ENCODE measurements around the gene CCDC68.

The CCDC68 gene

GRCh38 chr18:54967786-54968185, 8.5 kb upstream of the CCDC68 start:
- Histone ChIP-seq H3K9me3 (no peaks in the 10 kb centered on the region), H3K4me3 (ENCODE audit: low read depth in 1 of 2, low read length in 1 of 2) (no peak overlapping the region), H3K27me3 (no peaks in the 10 kb centered on the region), H3K27ac (no peak overlapping the region), H3K36me3 (no peaks in the 10 kb centered on the region), H3K4me1 (ENCODE audit: control insufficient read depth in 1 of 2, insufficient read depth in 1 of 2, low read depth in 1 of 2, low read length in 1 of 2) (no peaks in the 10 kb centered on the region)
- TF ChIP-seq CTCF (IDR thresholded peaks at IDR 0.05): no peak

- Histone ChIP-seq H3K27ac (no peak overlapping the region), H3K27me3 (peaks cover 27% of the 10 kb centered on the region), H3K9me3 (no peaks in the 10 kb centered on the region), H3K36me3 (no peaks in the 10 kb centered on the region), H3K4me3 (ENCODE audit: low read depth in 1 of 2, low read length in 1 of 2) (no peak overlapping the region), H3K4me1 (ENCODE audit: control insufficient read depth in 1 of 2, insufficient read depth in 1 of 2, low read depth in 1 of 2, low read length in 1 of 2) (no peaks in the 10 kb centered on the region)
- TF ChIP-seq CTCF (IDR thresholded peaks at IDR 0.05): no peak
Measured at GRCh38 chr18:54964741-54965140, 5.5 kb upstream of the CCDC68 start.

GRCh38 chr18:54962919-54963645, 3.8 kb upstream of the CCDC68 start:
- no peaks in the 10 kb centered on the region for H3K9me3 ChIP-seq
- peaks cover 44% of the 10 kb centered on the region for H3K27me3 ChIP-seq
- H3K4me3 ChIP-seq (ENCODE audit: low read depth in 1 of 2, low read length in 1 of 2): no peak overlapping the region
- no peak for TF ChIP-seq CTCF (IDR thresholded peaks at IDR 0.05)
- H3K36me3 ChIP-seq: no peaks in the 10 kb centered on the region
- no peaks in the 10 kb centered on the region for H3K4me1 ChIP-seq (ENCODE audit: control insufficient read depth in 1 of 2, insufficient read depth in 1 of 2, low read depth in 1 of 2, low read length in 1 of 2)
- no peak overlapping the region for H3K27ac ChIP-seq

- Histone ChIP-seq H3K4me1 (ENCODE audit: control insufficient read depth in 1 of 2, insufficient read depth in 1 of 2, low read depth in 1 of 2, low read length in 1 of 2) (no peaks in the 10 kb centered on the region), H3K27me3 (peaks cover 56% of the 10 kb centered on the region), H3K4me3 (ENCODE audit: low read depth in 1 of 2, low read length in 1 of 2) (no peak overlapping the region), H3K27ac (no peak overlapping the region), H3K36me3 (no peaks in the 10 kb centered on the region), H3K9me3 (no peaks in the 10 kb centered on the region)
- TF ChIP-seq CTCF (IDR thresholded peaks at IDR 0.05): no peak
Measured at GRCh38 chr18:54961868-54962267, 2.6 kb upstream of the CCDC68 start.

- Histone ChIP-seq H3K27ac (no peak overlapping the region), H3K27me3 (peaks cover 57% of the 10 kb centered on the region), H3K9me3 (no peaks in the 10 kb centered on the region), H3K4me3 (ENCODE audit: low read depth in 1 of 2, low read length in 1 of 2) (no peak overlapping the region), H3K4me1 (ENCODE audit: control insufficient read depth in 1 of 2, insufficient read depth in 1 of 2, low read depth in 1 of 2, low read length in 1 of 2) (no peaks in the 10 kb centered on the region), H3K36me3 (no peaks in the 10 kb centered on the region)
- TF ChIP-seq CTCF (IDR thresholded peaks at IDR 0.05): no peak
Measured at GRCh38 chr18:54961016-54961423, 1.8 kb upstream of the CCDC68 start.
